Activated CD8-positive, alpha-beta memory T cell treated with anti-CD3 and anti-CD28 coated beads, Interleukin-2, amount 10 ng/mL, durations not matched to agents 7 days and 5 days (primary cell): ENCODE data around the gene SH3D21. TPM values are rescaled to one million over a fixed set of nuclear protein-coding genes. Genes with fewer than 3 reads are reported as not detected.

Experiments
- ATAC-seq: fragments of 150-1000 bp; cut with Tn5 transposase; one replicate; pipeline ENCODE4 v1.10.0; 2021; ENCODE audit warnings: moderate library complexity
- CTCF ChIA-PET: fragments of 350-600 bp; sonication (Branson Sonifier 250); formaldehyde crosslinking; loops from one replicate; lab custom pipeline; 2021; ENCODE audit warnings: antibody characterized with exemption; lab: Charles Lee
- DNase-seq: peaks from one replicate; pipeline ENCODE4 v3.0.0-alpha.2; 2020
- H3K27ac Mint-ChIP-seq: one replicate; pipeline ENCODE4 v1.8.0; 2021; ENCODE audit warnings: mild to moderate bottlenecking, mixed read lengths
- H3K27me3 Mint-ChIP-seq: one replicate; pipeline ENCODE4 v1.8.0; 2021; ENCODE audit warnings: mixed read lengths
- H3K36me3 Mint-ChIP-seq: one replicate; pipeline ENCODE4 v1.8.0; 2021; ENCODE audit warnings: mild to moderate bottlenecking, mixed read lengths
- H3K4me1 Mint-ChIP-seq: one replicate; pipeline ENCODE4 v1.8.0; 2021; ENCODE audit warnings: mixed read lengths
- H3K4me3 Mint-ChIP-seq: one replicate; pipeline ENCODE4 v1.8.0; 2021; ENCODE audit warnings: mild to moderate bottlenecking, moderate library complexity, mixed read lengths
- H3K9me3 Mint-ChIP-seq: one replicate; pipeline ENCODE4 v1.8.0; 2022; ENCODE audit warnings: low read depth, mixed read lengths
- total RNA-seq, 2 experiments: library from RNA; stranded (reverse); gene quantifications; one replicate each; pipeline ENCODE4 v1.2.3, GENCODE V29; 2021

Gene SH3D21
- total RNA-seq, 2 experiments from 2014 or later = 5.5 to 11.0 TPM

DNA sequence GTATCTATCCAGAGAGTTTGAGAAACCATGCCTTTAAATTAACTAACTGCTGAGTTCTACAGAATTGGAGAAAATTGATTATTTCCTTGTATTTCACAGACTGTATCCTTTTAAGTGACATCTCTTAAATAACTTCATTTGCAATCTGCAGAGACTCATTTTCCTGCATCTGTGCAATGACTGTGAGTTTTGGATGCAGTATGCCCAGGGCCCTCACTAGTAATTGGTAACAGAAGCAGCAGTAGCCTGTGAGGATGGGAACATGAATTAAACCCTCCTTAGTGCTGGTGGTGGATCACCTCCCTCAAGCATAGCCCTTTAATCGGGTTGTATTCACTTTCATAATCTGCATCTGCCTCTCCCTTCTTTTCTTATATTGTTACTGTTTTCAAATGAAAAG lies 21.7 kb upstream of the SH3D21 start:
- peaks cover 53% of the 10 kb centered on the region for H3K36me3 Mint-ChIP-seq
- H3K27ac Mint-ChIP-seq = peak overlapping the region; percentile 45
- H3K4me3 Mint-ChIP-seq = no peak overlapping the region
- no peaks in the 10 kb centered on the region for H3K27me3 Mint-ChIP-seq
- H3K9me3 Mint-ChIP-seq = no peaks in the 10 kb centered on the region
- peaks cover 25% of the 10 kb centered on the region for H3K4me1 Mint-ChIP-seq
- CTCF ChIA-PET = interaction anchor here (1.3 to 3.0 kb wide), 7 partner anchors 14 to 184 kb away, joined by 4 to 20 read pairs (median 6); no protein-coding TSS in a partner anchor
- ATAC-seq = no peak
- no peak for DNase-seq

DNA sequence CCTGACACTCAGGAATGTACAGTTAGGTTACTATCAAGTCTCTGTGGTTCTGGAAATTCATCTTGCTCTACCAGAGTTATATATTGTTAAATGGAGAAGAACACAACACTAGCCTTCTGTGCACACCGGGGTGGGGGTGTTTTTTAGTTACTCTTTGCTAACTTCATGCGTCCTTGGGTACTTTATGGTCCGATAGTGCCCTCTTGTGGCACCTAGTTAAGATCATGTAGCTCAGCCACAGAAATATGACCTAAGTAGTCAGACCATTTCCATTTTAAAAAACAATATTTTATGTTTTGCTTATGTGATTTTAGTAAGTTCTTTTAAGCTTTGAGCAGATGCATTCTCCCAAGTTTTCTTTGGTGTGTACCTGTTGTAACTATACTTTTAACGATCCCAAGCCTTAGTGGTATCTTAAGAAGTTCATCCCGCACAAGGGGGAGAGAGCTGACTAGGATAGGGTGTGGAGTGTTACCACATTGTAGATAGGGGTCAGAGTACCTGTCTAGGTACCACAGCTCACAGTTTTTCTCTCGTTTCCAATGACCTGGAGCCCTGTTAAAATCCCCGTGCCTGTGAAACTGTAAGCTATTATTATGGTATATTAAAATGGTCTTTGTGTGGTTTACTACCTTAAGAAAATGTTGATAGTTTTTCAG lies 20.6 kb upstream of the SH3D21 start:
- H3K36me3 Mint-ChIP-seq = peaks cover 56% of the 10 kb centered on the region
- CTCF ChIA-PET = interaction anchor here (0.5 to 3.0 kb wide), 39 partner anchors 8 to 421 kb away, joined by 3 to 20 read pairs (median 4); partner anchors contain the start of genes EVA1B, SH3D21, STK40 and THRAP3
- ATAC-seq (peak; percentile 93), DNase-seq (peak; percentile 79)
- H3K4me3 Mint-ChIP-seq = no peak overlapping the region
- no peaks in the 10 kb centered on the region for H3K9me3 Mint-ChIP-seq
- H3K4me1 Mint-ChIP-seq = peaks cover 17% of the 10 kb centered on the region
- H3K27ac Mint-ChIP-seq = peak overlapping the region; percentile 68
- no peaks in the 10 kb centered on the region for H3K27me3 Mint-ChIP-seq

DNA sequence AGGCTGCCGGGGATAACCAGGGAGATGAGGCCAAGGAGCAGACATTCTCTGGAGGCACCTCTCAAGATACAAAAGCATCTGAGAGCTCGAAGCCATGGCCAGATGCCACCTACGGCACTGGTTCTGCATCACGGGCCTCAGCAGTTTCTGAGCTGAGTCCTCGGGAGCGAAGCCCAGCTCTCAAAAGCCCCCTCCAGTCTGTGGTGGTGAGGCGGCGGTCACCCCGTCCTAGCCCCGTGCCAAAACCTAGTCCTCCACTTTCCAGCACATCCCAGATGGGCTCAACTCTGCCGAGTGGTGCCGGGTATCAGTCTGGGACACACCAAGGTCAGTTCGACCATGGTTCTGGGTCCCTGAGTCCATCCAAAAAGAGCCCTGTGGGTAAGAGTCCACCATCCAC lies 19.4 kb upstream of the SH3D21 start:
- CTCF ChIA-PET = interaction anchor here (1.0 to 3.0 kb wide), 3 partner anchors 82 to 137 kb away, joined by 4 to 20 read pairs (median 5); partner anchors contain the start of gene TRAPPC3
- Mint-ChIP-seq H3K9me3 (no peaks in the 10 kb centered on the region), H3K36me3 (peaks cover 63% of the 10 kb centered on the region), H3K4me3 (no peak overlapping the region), H3K27me3 (no peaks in the 10 kb centered on the region), H3K27ac (no peak overlapping the region), H3K4me1 (peaks cover 16% of the 10 kb centered on the region)
- ATAC-seq (no peak), DNase-seq (no peak)

DNA sequence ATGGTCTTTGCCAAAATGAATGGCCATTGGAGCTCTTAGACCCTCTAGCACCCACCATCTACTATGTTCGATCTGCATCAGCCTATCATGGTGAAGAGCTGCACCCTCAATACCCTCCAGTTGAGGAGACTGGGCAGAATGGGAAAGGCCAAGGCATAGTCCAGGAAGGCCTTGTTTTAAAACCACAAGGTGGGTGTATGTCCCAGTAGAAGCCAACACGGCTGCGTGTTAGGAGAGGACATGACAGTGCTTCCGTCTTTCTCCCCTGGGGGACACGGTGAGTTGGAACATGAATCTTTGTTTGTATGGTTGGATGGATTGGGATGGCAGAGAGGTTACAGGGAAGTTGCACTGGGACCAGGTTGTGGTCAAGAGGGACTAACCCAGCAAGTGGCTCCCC lies 18.6 kb upstream of the SH3D21 start:
- no peaks in the 10 kb centered on the region for H3K9me3 Mint-ChIP-seq
- H3K36me3 Mint-ChIP-seq = peaks cover 66% of the 10 kb centered on the region
- H3K4me3 Mint-ChIP-seq = no peak overlapping the region
- H3K4me1 Mint-ChIP-seq = peaks cover 16% of the 10 kb centered on the region
- no peak for ATAC-seq
- no peaks in the 10 kb centered on the region for H3K27me3 Mint-ChIP-seq
- no peak overlapping the region for H3K27ac Mint-ChIP-seq
- CTCF ChIA-PET = interaction anchor here (1.0 to 3.1 kb wide), 6 partner anchors 55 to 138 kb away, joined by 3 to 20 read pairs (median 6); partner anchors contain the start of genes THRAP3 and TRAPPC3
- no peak for DNase-seq

DNA sequence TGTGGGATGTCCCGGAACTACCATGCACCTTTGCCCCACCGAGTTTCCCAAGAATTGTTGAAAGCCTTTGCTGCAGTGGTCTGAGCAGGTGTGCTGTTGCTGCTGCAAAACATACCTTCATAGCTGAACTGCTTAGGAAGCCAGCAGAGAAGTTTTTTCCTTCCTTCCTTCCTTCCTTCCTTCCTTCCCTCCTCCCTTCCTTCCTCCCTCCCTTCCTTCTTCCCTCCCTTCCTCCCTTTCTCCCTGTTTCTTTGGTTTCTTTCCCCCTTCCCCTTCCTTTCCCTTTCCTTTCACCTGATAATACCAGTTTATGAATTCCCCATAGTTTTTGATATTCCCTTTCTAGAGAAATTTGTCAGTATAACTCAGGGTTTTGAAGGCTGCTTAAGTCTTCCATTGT lies 10.8 kb upstream of the SH3D21 start:
- DNase-seq = no peak
- ATAC-seq = no peak
- Mint-ChIP-seq H3K27me3 (no peaks in the 10 kb centered on the region), H3K4me1 (peaks cover 2% of the 10 kb centered on the region), H3K4me3 (no peak overlapping the region), H3K27ac (no peak overlapping the region), H3K9me3 (no peaks in the 10 kb centered on the region), H3K36me3 (peaks cover 51% of the 10 kb centered on the region)
- CTCF ChIA-PET = interaction anchor here (1.9 kb wide), 1 partner anchor 10 kb away, joined by 6 read pairs; no protein-coding TSS in a partner anchor

DNA sequence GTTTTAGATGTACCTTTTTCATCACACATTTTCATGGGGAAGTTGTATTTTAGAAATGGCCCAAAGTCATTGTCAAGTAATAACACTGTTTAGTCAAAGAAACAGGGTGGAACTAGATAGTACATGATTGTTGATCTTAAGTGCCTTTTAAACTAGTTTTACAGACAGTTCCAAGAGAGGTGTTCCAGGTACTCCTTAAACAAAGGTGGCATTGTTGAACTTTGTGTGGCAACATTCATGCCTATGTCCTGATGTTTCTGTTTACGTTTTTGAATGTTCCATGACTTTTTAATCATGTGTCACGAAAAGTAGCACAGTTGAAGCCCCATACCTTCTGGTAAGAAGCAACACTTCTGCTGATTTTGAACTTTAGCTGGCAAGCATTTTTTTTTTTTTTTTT lies 9.1 kb upstream of the SH3D21 start:
- DNase-seq (no peak), ATAC-seq (no peak)
- Mint-ChIP-seq H3K4me1 (peaks cover 2% of the 10 kb centered on the region), H3K27me3 (no peaks in the 10 kb centered on the region), H3K4me3 (no peak overlapping the region), H3K27ac (no peak overlapping the region), H3K9me3 (no peaks in the 10 kb centered on the region), H3K36me3 (peaks cover 50% of the 10 kb centered on the region)
- CTCF ChIA-PET = interaction anchor here (0.7 to 1.8 kb wide), 2 partner anchors 12 to 147 kb away, joined by 3 to 6 read pairs; partner anchors contain the start of gene TRAPPC3

DNA sequence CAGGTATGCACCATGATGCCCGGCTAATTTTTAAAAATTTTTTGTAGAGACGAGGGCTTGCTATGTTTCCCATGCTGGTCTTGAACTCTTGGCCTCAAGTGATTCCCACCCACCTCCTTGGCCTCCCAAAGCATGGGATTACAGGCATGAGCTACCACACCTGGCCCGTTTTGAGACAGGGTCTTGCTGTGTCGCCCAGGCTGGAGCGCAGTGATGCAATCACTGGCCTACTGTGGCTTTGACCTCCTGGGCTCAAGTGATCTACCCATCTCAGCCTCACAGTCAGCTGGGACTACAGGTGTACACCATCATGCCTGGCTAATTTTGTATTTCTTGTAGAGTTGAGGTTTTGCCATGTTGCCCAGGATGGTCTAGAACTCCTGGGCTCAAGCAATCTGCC lies 7.5 kb upstream of the SH3D21 start:
- ATAC-seq = no peak
- DNase-seq = no peak
- H3K27me3 Mint-ChIP-seq = no peaks in the 10 kb centered on the region
- H3K4me1 Mint-ChIP-seq = peaks cover 2% of the 10 kb centered on the region
- H3K9me3 Mint-ChIP-seq = no peaks in the 10 kb centered on the region
- CTCF ChIA-PET = interaction anchor here (0.6 to 1.8 kb wide), 2 partner anchors 13 to 459 kb away, joined by 3 to 6 read pairs; no protein-coding TSS in a partner anchor
- no peak overlapping the region for H3K4me3 Mint-ChIP-seq
- peaks cover 51% of the 10 kb centered on the region for H3K36me3 Mint-ChIP-seq
- no peak overlapping the region for H3K27ac Mint-ChIP-seq

DNA sequence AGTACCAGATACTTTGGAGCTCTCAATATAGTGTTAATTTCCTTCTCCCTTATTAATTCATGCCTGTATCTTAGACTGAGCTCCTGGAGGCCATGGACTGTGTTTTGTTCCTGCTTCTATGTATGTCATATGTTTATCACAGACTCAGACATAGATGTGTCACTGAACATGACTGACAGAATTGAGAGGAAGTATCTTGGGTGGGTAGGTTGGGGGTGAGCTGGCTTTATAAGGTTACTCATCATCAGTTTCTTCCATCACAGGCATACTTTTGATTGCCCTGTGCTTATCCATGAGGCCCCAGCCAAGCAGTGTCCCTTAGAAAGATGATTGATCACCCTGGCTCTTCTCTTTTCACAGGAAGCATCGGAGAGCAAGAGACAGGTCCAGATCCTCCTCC lies 5.6 kb upstream of the SH3D21 start:
- peaks cover 51% of the 10 kb centered on the region for H3K36me3 Mint-ChIP-seq
- H3K4me3 Mint-ChIP-seq = no peak overlapping the region
- no peaks in the 10 kb centered on the region for H3K9me3 Mint-ChIP-seq
- peaks cover 12% of the 10 kb centered on the region for H3K4me1 Mint-ChIP-seq
- DNase-seq = no peak
- no peaks in the 10 kb centered on the region for H3K27me3 Mint-ChIP-seq
- H3K27ac Mint-ChIP-seq = peak overlapping the region; percentile 12
- CTCF ChIA-PET = interaction anchor here (1.1 to 2.3 kb wide), 9 partner anchors 9 to 151 kb away, joined by 3 to 10 read pairs (median 4); partner anchors contain the start of genes THRAP3 and TRAPPC3
- no peak for ATAC-seq

DNA sequence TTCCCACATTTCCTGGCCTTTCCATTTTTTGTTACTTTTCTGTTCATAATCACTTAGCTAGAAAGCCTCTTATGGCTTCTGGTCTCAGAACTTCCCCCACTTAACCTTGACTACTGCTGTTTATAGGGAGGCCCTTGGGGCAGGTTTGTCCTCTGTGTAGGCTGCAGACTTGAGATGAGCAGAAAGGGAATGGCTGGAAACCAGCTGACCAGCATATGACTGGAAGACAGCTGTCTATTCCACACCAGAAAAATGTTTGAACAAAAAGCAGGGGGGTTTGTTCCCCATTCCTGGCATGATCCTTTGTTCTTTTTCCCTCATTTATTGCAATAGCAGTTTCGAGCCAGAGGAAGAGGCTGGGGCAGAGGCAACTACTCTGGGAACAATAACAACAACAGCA lies 4.9 kb upstream of the SH3D21 start:
- peaks cover 15% of the 10 kb centered on the region for H3K4me1 Mint-ChIP-seq
- H3K4me3 Mint-ChIP-seq = no peak overlapping the region
- no peak for DNase-seq
- ATAC-seq = no peak
- H3K9me3 Mint-ChIP-seq = no peaks in the 10 kb centered on the region
- no peaks in the 10 kb centered on the region for H3K27me3 Mint-ChIP-seq
- H3K27ac Mint-ChIP-seq = peak overlapping the region; percentile 39
- peaks cover 47% of the 10 kb centered on the region for H3K36me3 Mint-ChIP-seq
- CTCF ChIA-PET = interaction anchor here (0.9 to 2.3 kb wide), 8 partner anchors 9 to 152 kb away, joined by 3 to 10 read pairs (median 4); partner anchors contain the start of genes THRAP3 and TRAPPC3

DNA sequence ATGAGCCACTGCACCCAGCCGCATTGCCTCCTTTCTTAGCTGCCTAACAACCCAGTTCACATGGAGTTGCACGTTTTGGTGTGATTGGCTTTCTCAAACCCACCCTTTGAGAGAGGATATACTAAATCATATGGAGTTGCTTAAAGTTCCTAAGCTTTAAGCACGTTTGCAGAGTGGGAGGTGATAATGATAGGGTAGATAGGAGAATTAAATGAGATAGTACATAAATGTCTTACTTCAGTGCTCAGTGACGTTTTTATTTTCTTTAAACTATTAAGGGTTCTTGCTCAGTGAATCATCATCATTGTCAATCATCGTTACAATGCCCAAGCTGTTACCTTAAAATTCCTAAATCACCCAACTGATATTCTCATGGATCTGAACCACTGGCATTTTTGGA lies 2.9 kb upstream of the SH3D21 start:
- Mint-ChIP-seq H3K4me3 (no peak overlapping the region), H3K36me3 (peaks cover 33% of the 10 kb centered on the region), H3K9me3 (no peaks in the 10 kb centered on the region), H3K27ac (no peak overlapping the region), H3K27me3 (no peaks in the 10 kb centered on the region), H3K4me1 (peaks cover 27% of the 10 kb centered on the region)
- CTCF ChIA-PET = interaction anchor here (2.0 kb wide), 1 partner anchor 169 kb away, joined by 5 read pairs; no protein-coding TSS in a partner anchor
- DNase-seq (no peak), ATAC-seq (no peak)

DNA sequence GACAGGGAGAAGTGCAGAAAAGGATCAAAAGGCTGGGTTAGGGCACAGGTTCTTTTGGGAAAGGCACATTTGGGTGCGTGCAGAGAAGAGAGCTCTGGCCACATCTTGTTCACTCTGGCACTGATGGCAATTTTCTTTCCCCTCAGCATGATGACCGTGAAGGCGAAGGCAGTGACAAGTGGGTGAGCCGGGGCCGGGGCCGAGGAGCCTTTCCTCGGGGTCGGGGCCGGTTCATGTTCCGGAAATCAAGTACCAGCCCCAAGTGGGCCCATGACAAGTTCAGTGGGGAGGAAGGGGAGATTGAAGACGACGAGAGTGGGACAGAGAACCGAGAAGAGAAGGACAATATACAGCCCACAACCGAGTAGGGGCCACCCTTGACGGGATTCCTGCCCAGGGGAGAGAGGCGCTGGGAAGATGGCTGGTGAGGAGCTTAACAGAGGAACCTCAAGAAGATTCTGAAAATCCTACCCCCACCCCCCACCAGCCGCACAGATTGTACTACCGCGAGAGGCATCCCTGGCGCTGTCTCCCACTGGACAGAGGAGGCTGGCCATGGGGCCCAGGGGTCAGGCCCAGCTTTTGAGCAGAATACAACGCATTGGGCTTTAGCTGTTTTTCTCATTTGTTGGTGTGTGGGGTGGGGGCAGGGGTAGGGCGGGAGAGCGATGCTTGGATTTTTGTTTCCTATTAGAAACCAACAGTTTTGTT lies 2.4 kb upstream of the SH3D21 start:
- Mint-ChIP-seq H3K4me3 (no peak overlapping the region), H3K36me3 (peaks cover 33% of the 10 kb centered on the region), H3K27ac (no peak overlapping the region), H3K9me3 (no peaks in the 10 kb centered on the region), H3K4me1 (peaks cover 29% of the 10 kb centered on the region), H3K27me3 (no peaks in the 10 kb centered on the region)
- ATAC-seq (no peak), DNase-seq (no peak)
- CTCF ChIA-PET = interaction anchor here (1.1 to 2.0 kb wide), 2 partner anchors 19 to 169 kb away, joined by 4 to 5 read pairs; no protein-coding TSS in a partner anchor

DNA sequence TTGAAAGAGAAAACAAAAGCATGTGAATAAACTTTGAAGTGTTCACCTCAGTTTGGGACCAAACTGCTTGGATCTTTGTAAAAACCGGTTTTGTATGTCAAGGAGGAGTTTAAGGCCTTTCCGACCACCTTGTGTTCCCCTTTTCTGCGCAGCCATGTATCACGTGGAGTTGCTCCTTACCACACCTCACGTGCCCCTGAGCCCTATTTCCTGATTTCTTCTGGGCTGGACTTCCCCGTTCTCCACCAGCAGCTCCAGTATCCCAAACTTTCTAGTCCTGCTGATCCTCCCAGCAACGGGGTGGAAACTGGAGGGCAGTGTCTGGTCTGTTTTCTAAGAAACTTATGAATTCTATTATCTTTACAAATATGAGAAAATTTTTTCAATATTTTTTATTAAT lies 1.6 kb upstream of the SH3D21 start:
- Mint-ChIP-seq H3K4me1 (peaks cover 29% of the 10 kb centered on the region), H3K27me3 (no peaks in the 10 kb centered on the region), H3K27ac (no peak overlapping the region), H3K4me3 (no peak overlapping the region), H3K36me3 (peaks cover 37% of the 10 kb centered on the region), H3K9me3 (no peaks in the 10 kb centered on the region)
- DNase-seq = no peak
- no peak for ATAC-seq
- CTCF ChIA-PET = interaction anchor here (1.1 to 2.9 kb wide), 2 partner anchors 19 to 94 kb away, joined by 4 to 13 read pairs; partner anchors contain the start of gene LSM10
